BE2C (cell line): ENCODE data around the gene MIGA2.
A peak's percentile ranks its signal among the peaks of the same experiment; 100 is the strongest.

ENCODE experiments used
- DNase-seq: peaks from one replicate; pipeline ENCODE4 v3.0.0-alpha.2; 2020
- H3K27me3 ChIP-seq: fragments of 250-450 bp; sonication (Bioruptor Pico); 2 replicates; pipeline ENCODE4 v1.5.1; 2020; ENCODE audit warnings: mild to moderate bottlenecking
- H3K36me3 ChIP-seq: fragments of 250-450 bp; sonication (Bioruptor Pico); 2 replicates; pipeline ENCODE4 v1.5.1; 2020; ENCODE audit warnings: mild to moderate bottlenecking
- H3K4me1 ChIP-seq: fragments of 250-450 bp; sonication (Bioruptor Pico); 2 replicates; pipeline ENCODE4 v1.5.1; 2020
- H3K4me3 ChIP-seq: 2 replicates; pipeline ENCODE4 v1.5.1; 2011; ENCODE audit warnings: low read depth, low read length
- H3K9me3 ChIP-seq: fragments of 250-450 bp; sonication (Bioruptor Pico); 2 replicates; pipeline ENCODE4 v1.5.1; 2020
- CTCF ChIP-seq: IDR thresholded peaks from 2 replicates; pipeline ENCODE4 v1.5.1; 2012; ENCODE audit warnings: mild to moderate bottlenecking, low read depth, low read length

The MIGA2 gene

DNA sequence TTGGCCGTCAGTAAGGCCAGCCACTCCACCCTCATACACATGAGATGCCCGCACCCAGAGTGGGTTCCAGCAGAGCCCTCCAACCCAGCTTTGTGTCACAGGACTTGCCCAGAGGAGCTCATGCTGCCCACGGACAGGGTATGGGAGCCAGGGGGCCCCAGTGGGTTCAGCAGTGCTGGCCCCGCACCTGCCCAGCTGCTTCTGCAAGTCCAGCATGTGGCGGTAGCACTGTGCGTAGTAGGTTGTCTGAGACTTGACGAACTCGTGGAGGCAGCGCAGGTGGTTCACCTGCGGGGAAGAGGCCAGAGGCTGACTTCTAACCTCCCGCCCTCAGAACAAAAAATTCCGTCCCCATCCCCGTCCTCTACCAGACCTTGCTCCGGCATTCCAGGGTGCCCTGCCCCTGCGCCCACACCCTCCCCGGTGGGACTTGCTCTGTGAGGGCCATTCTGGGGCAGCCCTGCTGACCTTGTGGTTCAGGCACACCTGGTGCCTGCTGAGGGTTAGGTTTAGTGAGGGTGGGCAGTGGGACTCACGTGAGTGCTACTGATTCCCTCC lies 26.8 kb upstream of the MIGA2 start:
- peaks cover 68% of the 10 kb centered on the region for H3K36me3 ChIP-seq
- peaks cover 21% of the 10 kb centered on the region for H3K4me1 ChIP-seq
- TF ChIP-seq CTCF: no peak

GRCh38 chr9:129010267-129010975 lies 26.0 kb upstream of the MIGA2 start:
- Histone ChIP-seq H3K9me3 (no peaks in the 10 kb centered on the region), H3K27me3 (no peaks in the 10 kb centered on the region), H3K36me3 (peaks cover 60% of the 10 kb centered on the region), H3K4me1 (peaks cover 21% of the 10 kb centered on the region), H3K4me3 (no peak overlapping the region)
- no peak for TF ChIP-seq CTCF
- no peak for DNase-seq

More for the DNA sequence above, 26.8 kb upstream of the MIGA2 start:
- DNase-seq: no peak
- Histone ChIP-seq H3K4me3 (no peak overlapping the region), H3K9me3 (no peaks in the 10 kb centered on the region), H3K27me3 (no peaks in the 10 kb centered on the region)

GRCh38 chr9:129011170-129011569 lies 25.3 kb upstream of the MIGA2 start:
- DNase-seq: no peak
- Histone ChIP-seq H3K27me3 (no peaks in the 10 kb centered on the region), H3K4me1 (peaks cover 21% of the 10 kb centered on the region), H3K4me3 (no peak overlapping the region), H3K36me3 (peaks cover 53% of the 10 kb centered on the region), H3K9me3 (no peaks in the 10 kb centered on the region)
- TF ChIP-seq CTCF: no peak

- H3K27me3 ChIP-seq: no peaks in the 10 kb centered on the region
- DNase-seq: peak; percentile 55
- H3K4me1 ChIP-seq: peaks cover 21% of the 10 kb centered on the region
These were observed 24.7 kb upstream of the MIGA2 start for GRCh38 chr9:129011761-129012181.

GRCh38 chr9:129012343-129012742 lies 24.1 kb upstream of the MIGA2 start:
- Histone ChIP-seq H3K4me3 (no peak overlapping the region), H3K9me3 (no peaks in the 10 kb centered on the region), H3K36me3 (peaks cover 48% of the 10 kb centered on the region), H3K4me1 (peaks cover 18% of the 10 kb centered on the region), H3K27me3 (no peaks in the 10 kb centered on the region)
- DNase-seq: no peak
- no peak for TF ChIP-seq CTCF

More at GRCh38 chr9:129011761-129012181, 24.7 kb upstream of the MIGA2 start:
- TF ChIP-seq CTCF: no peak
- Histone ChIP-seq H3K36me3 (peaks cover 48% of the 10 kb centered on the region), H3K4me3 (no peak overlapping the region), H3K9me3 (no peaks in the 10 kb centered on the region)

- Histone ChIP-seq H3K9me3 (no peaks in the 10 kb centered on the region), H3K4me1 (peaks cover 12% of the 10 kb centered on the region), H3K27me3 (no peaks in the 10 kb centered on the region), H3K4me3 (no peak overlapping the region), H3K36me3 (peaks cover 41% of the 10 kb centered on the region)
- TF ChIP-seq CTCF: no peak
- DNase-seq: no peak
These were observed 23.5 kb upstream of the MIGA2 start for GRCh38 chr9:129012893-129013448.
